Activated effector memory CD4-positive, alpha-beta T cell treated with Interleukin-2 at 50 U/mL for 16 hours (primary cell): Measurements from ENCODE around the gene WIPF1.

Experiments used
- DNase-seq: peaks from one replicate; pipeline ENCODE4 v3.0.0-alpha.2; 2020

Gene WIPF1

DNA sequence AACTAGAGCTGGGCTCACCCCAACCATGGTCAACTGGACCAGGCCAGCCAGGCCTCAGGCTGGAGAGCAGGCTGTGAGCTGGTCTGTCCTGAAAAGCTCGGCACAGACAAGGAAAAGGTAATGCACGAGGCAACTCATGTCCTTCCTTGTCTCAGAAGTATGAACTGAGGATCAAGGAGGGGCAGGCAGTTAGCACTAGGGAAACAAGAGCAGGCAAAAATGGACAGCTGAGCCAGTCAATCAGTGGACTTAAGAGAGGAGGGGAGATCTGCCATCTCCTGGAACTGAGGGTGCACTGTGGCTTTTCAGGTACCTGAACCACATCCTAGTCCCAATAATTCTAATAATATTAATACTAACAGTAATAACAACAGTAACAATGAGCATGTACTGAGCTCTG, 20.6 kb upstream of the WIPF1 start:
- DNase-seq: no peak

DNA sequence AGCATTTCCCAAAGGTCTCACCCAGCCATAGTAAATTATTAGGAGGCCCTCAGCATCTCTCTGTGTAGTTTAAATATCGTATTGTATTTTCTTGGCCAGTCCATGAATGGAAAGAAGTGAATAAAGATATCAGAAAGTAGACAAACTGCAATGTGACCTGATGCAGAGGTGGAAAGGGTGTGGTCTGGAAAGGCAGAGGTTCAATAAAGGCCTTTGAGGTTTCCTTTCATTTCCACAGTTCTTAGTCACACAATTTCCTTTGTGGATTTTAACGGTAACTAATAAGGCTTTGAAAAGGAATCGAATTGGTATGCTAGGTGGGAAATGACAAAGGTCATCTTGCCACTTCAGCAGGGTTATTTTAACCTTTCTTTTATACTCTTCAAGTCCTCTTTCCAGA, 20.1 kb upstream of the WIPF1 start:
- no peak for DNase-seq

DNA sequence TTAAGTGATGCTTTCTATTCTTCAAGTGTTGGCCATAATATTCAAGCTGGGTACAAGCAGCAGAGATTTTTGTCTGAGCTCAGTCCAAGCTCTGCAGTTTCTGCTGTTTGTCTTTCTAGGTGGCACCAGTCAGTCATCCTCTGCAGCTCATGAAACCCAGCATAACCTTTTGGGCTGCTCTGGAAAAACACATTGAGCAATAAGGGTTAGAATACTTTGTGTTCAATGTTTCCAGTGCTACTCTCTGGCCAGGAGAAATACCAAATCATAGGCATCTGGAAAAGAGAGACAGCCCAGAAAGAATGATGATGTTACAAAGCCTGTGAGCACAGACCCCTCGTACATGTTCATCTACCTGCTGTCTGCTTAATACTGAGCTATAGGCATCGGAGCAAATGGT, 19.5 kb upstream of the WIPF1 start:
- DNase-seq: no peak

DNA sequence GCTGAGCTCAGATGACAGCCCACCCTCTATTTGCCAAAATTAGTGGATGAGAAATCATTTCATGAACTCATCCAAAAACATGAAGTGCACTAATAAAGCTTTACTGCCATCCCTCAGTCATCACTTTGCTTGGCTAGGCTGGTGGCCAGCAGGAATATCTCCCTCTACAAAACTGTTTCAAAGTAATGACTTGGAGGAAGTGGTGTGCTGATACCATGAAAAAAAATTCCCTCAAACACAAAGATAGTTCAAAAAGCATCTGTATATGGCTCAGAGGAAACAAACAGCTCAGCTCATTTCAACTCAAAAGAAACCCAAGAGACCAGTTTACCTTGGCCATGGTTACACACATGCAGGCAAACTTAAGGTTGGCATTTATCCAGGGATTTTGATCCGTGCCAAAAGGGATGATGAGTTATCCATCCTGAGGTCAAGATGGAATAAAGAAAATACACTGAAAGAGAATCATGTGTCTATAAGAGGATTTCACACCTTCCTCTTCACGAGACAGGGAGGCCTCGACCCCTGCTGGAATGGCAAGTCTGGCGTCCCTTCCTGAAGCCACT, 18.4 kb upstream of the WIPF1 start:
- no peak for DNase-seq

GRCh38 chr2:174614261-174614660, 16.7 kb upstream of the WIPF1 start:
- no peak for DNase-seq

GRCh38 chr2:174613531-174613930, 15.9 kb upstream of the WIPF1 start:
- DNase-seq: no peak

GRCh38 chr2:174612970-174613369, 15.4 kb upstream of the WIPF1 start:
- no peak for DNase-seq

GRCh38 chr2:174611854-174612253, 14.2 kb upstream of the WIPF1 start:
- no peak for DNase-seq

DNA sequence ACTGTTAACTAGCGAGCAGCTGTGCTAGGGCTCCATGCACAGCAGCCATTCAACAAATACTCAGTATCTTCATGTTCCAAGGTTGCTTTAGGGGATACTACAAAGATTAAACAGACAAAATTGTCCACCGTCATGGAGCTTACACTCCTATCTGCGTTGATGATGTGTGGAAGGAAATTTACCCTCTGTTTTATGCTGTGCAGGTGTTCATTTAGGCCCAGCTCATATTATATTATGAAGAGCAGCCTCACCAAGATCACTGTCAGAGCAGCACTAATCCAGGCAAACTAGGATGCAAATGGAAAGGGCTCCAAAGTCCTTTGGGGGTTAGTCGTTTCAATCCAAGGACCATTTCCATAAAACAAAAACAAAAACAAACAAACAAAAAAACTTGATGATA, 13.4 kb upstream of the WIPF1 start:
- no peak for DNase-seq

DNA sequence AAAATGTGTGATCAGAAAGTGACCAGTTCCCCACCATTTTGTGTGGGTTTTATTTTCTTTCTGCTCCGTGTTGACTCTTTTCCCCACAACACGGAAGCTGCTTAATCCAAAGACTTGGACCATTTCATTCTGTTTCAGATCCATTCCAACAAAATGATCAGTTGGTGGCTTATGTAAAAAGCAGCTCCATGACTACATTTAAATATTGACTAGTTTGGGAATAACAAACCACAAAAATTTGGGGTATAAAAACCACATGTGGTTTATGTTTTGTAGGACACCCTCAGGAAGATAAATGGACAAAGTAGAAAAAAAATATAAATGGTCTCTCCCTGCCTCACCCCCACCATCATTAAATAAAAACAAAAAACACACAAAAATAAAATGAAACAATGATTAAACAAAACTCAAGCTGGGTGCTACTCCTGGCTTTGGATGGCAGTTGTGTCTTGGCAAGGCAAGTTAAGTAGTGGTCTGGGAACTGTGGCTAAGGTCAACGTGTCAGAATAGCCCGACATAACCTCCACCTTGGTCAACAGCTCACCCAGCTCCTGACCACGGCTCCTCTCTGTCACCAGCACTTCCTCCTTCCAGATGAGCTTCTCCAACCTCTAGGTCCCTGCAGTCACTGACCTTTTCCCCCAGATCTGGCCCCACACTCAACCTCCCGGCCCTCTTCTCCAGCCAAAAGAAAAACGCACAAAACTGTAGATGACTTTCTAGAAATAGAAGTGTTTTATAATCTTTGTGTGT, 12.8 kb upstream of the WIPF1 start:
- no peak for DNase-seq

- DNase-seq: no peak
Observed at GRCh38 chr2:174609261-174609660, 11.7 kb upstream of the WIPF1 start.

DNA sequence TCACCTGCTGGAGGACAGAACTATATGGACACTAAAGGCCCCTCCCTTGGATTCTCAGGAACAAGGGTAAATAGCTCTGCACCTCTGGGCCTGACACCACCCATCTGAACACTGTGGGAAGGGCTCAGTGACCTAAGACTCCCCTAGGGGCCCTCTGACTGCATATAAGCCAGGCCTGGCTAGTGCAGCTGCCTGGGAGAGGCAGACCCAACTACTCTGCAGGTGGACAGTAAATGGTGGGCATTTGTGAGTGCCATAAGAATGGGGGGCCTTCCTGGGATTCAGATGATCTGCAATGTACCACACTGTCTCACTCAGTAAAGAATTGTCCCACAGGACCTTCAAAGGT, 11.2 kb upstream of the WIPF1 start:
- DNase-seq: no peak

GRCh38 chr2:174607989-174608865, 10.6 kb upstream of the WIPF1 start:
- no peak for DNase-seq

- no peak for DNase-seq
Observed at GRCh38 chr2:174607584-174607983, 10.0 kb upstream of the WIPF1 start.

- DNase-seq: peak; percentile 33
Observed at GRCh38 chr2:174606336-174606735, 8.7 kb upstream of the WIPF1 start.

GRCh38 chr2:174605687-174606086, 8.1 kb upstream of the WIPF1 start:
- no peak for DNase-seq

DNA sequence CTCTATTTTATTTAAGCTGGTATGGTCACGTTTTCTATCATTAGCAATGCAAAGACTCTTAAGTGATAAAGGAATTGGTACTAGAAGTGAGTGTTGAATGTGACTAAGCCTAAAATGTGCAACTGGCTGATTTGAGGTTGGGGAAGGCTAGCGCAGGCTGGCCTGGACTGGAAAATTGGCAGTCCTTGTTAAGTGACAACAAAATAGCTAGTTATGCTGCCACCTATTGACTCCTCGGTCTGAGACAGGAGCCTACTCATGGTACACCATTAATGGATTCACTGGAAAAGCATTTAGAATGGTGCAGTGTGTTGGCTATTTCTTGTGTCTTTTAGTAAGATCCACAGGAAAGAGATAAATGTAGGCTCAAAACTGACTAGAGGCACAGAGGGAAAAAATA, 5.7 kb upstream of the WIPF1 start:
- no peak for DNase-seq

DNA sequence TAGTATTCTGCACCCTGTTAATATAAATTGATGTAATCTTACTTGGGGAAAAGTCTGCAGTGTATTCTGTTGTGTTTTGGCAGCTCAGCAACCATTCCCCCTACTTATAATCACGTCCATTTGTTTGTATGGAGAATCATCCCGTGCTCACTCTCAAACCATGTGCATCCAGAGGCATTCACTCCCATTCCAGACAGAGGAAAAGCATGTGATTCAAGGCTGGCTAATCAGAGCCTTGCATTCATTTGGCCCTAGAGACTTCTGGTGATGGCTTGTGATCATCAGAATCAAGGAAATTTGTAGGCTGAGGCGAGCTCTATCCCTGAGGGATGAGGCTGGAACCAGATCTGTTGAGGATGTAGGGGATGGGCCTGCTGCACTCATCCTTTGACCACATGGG, 5.1 kb upstream of the WIPF1 start:
- DNase-seq: no peak

- no peak for DNase-seq
Observed at GRCh38 chr2:174600349-174600748, 2.7 kb upstream of the WIPF1 start.

DNA sequence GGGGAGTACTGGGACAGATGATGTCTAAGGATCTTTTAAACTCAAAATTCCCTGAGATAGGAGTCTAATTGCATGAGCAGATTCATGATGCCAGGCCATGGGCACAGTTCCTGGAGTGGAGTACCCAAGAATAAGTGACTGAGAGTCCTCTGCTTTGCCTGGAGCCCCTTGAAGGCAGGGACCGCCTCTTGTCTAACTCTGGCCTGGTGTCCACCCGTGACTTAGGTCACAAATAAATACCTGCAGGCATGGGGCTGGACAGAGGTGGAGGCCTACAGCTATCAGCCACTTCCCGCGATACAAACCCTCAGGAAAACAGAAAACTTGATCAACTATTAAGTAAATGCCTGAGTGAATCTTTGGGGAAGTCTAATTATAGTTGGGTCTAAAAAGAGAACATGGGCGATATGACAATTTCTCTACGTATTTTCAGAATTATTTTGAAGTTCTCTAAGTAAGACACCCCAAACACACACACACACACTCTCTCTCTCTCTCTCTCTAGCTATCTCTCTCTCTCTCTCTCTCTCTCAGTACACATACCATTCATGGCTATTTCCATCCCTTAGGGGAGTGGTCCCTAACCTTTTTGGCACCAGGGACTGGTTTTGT, 1.8 kb upstream of the WIPF1 start:
- no peak for DNase-seq

GRCh38 chr2:174597009-174597344, 627 bp downstream of the WIPF1 start:
- DNase-seq: no peak

- DNase-seq: no peak
Observed at GRCh38 chr2:174595891-174596397, 1.7 kb downstream of the WIPF1 start.

DNA sequence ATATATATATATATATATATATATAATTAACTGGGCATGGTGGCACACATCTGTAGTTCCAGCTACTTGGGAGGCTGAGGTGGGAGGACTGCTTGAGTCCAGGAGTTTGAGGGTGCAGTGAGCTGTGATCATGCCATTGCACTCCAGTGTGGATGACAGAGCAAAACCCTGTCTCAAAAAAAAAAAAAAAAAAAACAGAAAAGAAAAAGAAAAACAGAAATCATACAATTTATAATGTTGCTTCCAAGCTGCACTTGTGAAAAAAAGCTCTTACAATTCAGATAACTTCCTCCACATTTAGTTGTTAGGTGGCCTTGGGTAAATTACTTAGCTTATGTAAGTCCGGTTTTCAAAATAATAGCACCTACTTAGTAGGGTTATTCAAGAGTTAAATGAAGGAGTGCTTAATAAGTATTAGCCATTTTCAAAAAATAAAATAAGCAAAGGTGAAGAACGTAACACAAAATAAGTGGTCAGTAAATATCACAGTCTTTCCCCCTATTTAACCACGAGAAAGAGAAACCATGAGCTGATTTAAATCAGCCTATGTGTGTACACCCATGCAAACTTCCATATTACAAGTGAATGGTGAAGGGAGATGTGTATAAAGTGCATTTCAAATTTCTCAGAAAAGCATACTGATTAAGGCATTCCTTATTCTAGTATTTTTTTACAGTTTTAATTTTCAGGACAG, 2.3 kb downstream of the WIPF1 start:
- no peak for DNase-seq
